Measurements from ENCODE around the gene RHOG.

DNA sequence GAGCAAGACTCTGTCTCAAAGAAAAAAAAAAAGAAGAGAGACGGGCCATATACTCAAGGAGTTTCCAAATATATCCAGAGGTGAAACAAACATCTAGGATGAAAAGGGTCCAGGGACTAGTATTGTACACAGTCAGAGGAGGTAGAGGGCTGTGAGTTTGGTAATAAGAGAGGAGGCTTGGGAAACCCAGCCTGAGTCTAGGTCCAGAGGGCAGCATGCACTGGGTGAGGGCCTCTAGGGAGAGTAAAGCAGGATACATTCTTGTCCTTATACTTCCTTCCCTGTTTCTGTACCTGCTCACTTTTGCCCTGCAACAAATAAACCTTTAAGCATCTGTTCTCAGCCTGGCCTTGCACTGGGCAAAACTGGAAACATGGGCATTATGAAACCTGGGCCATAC lies 46.2 kb upstream of the RHOG start:
- TF ChIP-seq POLR2AphosphoS5 (IDR thresholded peaks at IDR 0.05; ENCODE audit: low read depth, low read length), result no peak
- no peak for TF ChIP-seq POLR2A (IDR thresholded peaks at IDR 0.05; ENCODE audit: low read depth, low read length)
- TF ChIP-seq SPI1 (IDR thresholded peaks at IDR 0.05; ENCODE audit: low read depth, low read length), result no peak
- no peak for TF ChIP-seq PAX5 (IDR thresholded peaks at IDR 0.05; ENCODE audit: insufficient read depth, low read length, severe bottlenecking)
- TF ChIP-seq TAF1 (IDR thresholded peaks at IDR 0.05; ENCODE audit: low read depth, low read length), result no peak

Data from GM12891 (cell line).